SK-N-SH treated with all-trans-retinoic acid at 6 μM for 48 hours (cell line): ENCODE measurements around the gene ASB2.

ENCODE experiments used
- ATAC-seq: fragments of 200-7000 bp; cut with Tn5 transposase; 3 replicates; pipeline ENCODE4 v1.9.1; 2020; ENCODE audit warnings: mild to moderate bottlenecking, moderate library complexity
- ARNTL ChIP-seq: fragments of 450-650 bp; formaldehyde crosslinking; IDR thresholded peaks from 2 replicates; pipeline ENCODE4 v1.5.0; 2020; ENCODE audit warnings: low read depth, mild to moderate bottlenecking, moderate library complexity, borderline replicate concordance
- CSDC2 ChIP-seq: fragments of 250-450 bp; sonication (Bioruptor Pico); IDR thresholded peaks from 2 replicates; pipeline ENCODE4 v1.5.0; 2020; ENCODE audit warnings: mild to moderate bottlenecking, moderate library complexity
- ESRRG ChIP-seq: fragments of 250-450 bp; sonication (Bioruptor Pico); IDR thresholded peaks from 2 replicates; pipeline ENCODE4 v1.6.1; 2021; ENCODE audit warnings: mild to moderate bottlenecking
- GLIS3 ChIP-seq: fragments of 250-450 bp; sonication (Bioruptor Pico); IDR thresholded peaks from 2 replicates; pipeline ENCODE4 v1.5.0; 2020; ENCODE audit warnings: mild to moderate bottlenecking, moderate library complexity
- ISL1 ChIP-seq: fragments of 250-450 bp; sonication (Bioruptor Pico); IDR thresholded peaks from 2 replicates; pipeline ENCODE4 v2.1.2; 2022; ENCODE audit warnings: mild to moderate bottlenecking, moderate library complexity
- OSR1 ChIP-seq: fragments of 250-450 bp; sonication (Bioruptor Pico); IDR thresholded peaks from 2 replicates; pipeline ENCODE4 v1.8.0; 2022; ENCODE audit warnings: moderate library complexity, mild to moderate bottlenecking, inconsistent platforms
- PPARA ChIP-seq: fragments of 250-450 bp; sonication (Bioruptor Pico); IDR thresholded peaks from 2 replicates; pipeline ENCODE4 v1.5.0; 2020; ENCODE audit warnings: mild to moderate bottlenecking, borderline replicate concordance
- RARB ChIP-seq: fragments of 250-450 bp; sonication (Bioruptor Pico); IDR thresholded peaks from 2 replicates; pipeline ENCODE4 v1.8.0; 2021; ENCODE audit warnings: mild to moderate bottlenecking, moderate library complexity
- SNAI2 ChIP-seq: fragments of 250-450 bp; sonication (Bioruptor Pico); IDR thresholded peaks from 2 replicates; pipeline ENCODE4 v1.5.0; 2020; ENCODE audit warnings: mild to moderate bottlenecking, moderate library complexity
- TCF4 ChIP-seq: fragments of 250-450 bp; sonication (Bioruptor Pico); IDR thresholded peaks from 2 replicates; pipeline ENCODE4 v1.8.0; 2021; ENCODE audit warnings: mild to moderate bottlenecking, moderate library complexity, borderline replicate concordance
- TOX ChIP-seq: fragments of 250-450 bp; sonication (Bioruptor Pico); IDR thresholded peaks from 2 replicates; pipeline ENCODE4 v1.8.0; 2021; ENCODE audit warnings: mild to moderate bottlenecking, moderate library complexity, borderline replicate concordance
- ZC3H10 ChIP-seq: fragments of 250-450 bp; sonication (Bioruptor Pico); IDR thresholded peaks from 2 replicates; pipeline ENCODE4 v1.5.1; 2021; ENCODE audit warnings: mild to moderate bottlenecking, moderate library complexity
- ZFP30 ChIP-seq: fragments of 450-650 bp; formaldehyde crosslinking; IDR thresholded peaks from 2 replicates; pipeline ENCODE4 v1.5.0; 2022; ENCODE audit warnings: mild to moderate bottlenecking, moderate library complexity
- ZNF565 ChIP-seq: fragments of 450-650 bp; formaldehyde crosslinking; conservative IDR thresholded peaks from 2 replicates; pipeline ENCODE4 v1.5.0; 2020; ENCODE audit warnings: low read depth, mild to moderate bottlenecking, moderate library complexity
- ZNF70 ChIP-seq: fragments of 450-650 bp; formaldehyde crosslinking; IDR thresholded peaks from 2 replicates; pipeline ENCODE4 v1.5.0; 2020; ENCODE audit warnings: mild to moderate bottlenecking, moderate library complexity
- ZNF8 ChIP-seq: fragments of 450-650 bp; formaldehyde crosslinking; IDR thresholded peaks from 2 replicates; pipeline ENCODE4 v1.5.0; 2020; ENCODE audit warnings: mild to moderate bottlenecking, moderate library complexity
- TF ChIP-seq, protein P1 (sequence below): fragments of 250-450 bp; sonication (Bioruptor Pico); IDR thresholded peaks from 2 replicates; pipeline ENCODE4 v1.8.0; 2020; ENCODE audit warnings: mild to moderate bottlenecking, moderate library complexity, borderline replicate concordance
- TF ChIP-seq, protein P2 (sequence below): fragments of 250-450 bp; sonication (Bioruptor Pico); IDR thresholded peaks from 2 replicates; pipeline ENCODE4 v1.5.1; 2020; ENCODE audit warnings: low read depth, mild to moderate bottlenecking, moderate library complexity
- TF ChIP-seq, protein P3 (sequence below): fragments of 250-450 bp; sonication (Bioruptor Pico); IDR thresholded peaks from 2 replicates; pipeline ENCODE4 v1.5.1; 2021; ENCODE audit warnings: mild to moderate bottlenecking, moderate library complexity
- TF ChIP-seq, protein P4 (sequence below): fragments of 250-450 bp; sonication (Bioruptor Pico); IDR thresholded peaks from 2 replicates; pipeline ENCODE4 v1.5.0; 2020; ENCODE audit warnings: mild to moderate bottlenecking, moderate library complexity
- TF ChIP-seq, protein P5 (sequence below): fragments of 250-450 bp; sonication (Bioruptor Pico); IDR thresholded peaks from 2 replicates; pipeline ENCODE4 v1.8.0; 2021; ENCODE audit warnings: low read depth, mild to moderate bottlenecking, moderate library complexity, borderline replicate concordance

The ASB2 gene

GRCh38 chr14:93901813-93902212, 74.6 kb downstream of the ASB2 start:
- no peak for ATAC-seq
- TF ChIP-seq, protein P1, sequence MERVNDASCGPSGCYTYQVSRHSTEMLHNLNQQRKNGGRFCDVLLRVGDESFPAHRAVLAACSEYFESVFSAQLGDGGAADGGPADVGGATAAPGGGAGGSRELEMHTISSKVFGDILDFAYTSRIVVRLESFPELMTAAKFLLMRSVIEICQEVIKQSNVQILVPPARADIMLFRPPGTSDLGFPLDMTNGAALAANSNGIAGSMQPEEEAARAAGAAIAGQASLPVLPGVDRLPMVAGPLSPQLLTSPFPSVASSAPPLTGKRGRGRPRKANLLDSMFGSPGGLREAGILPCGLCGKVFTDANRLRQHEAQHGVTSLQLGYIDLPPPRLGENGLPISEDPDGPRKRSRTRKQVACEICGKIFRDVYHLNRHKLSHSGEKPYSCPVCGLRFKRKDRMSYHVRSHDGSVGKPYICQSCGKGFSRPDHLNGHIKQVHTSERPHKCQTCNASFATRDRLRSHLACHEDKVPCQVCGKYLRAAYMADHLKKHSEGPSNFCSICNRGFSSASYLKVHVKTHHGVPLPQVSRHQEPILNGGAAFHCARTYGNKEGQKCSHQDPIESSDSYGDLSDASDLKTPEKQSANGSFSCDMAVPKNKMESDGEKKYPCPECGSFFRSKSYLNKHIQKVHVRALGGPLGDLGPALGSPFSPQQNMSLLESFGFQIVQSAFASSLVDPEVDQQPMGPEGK (CRISPR knock-in tag), result no peak
- no peak for TF ChIP-seq ZC3H10 (CRISPR knock-in tag)
- no peak for TF ChIP-seq TOX (CRISPR knock-in tag)
- TF ChIP-seq PPARA (CRISPR knock-in tag), result no peak
- TF ChIP-seq ZFP30, result no peak
- TF ChIP-seq CSDC2 (CRISPR knock-in tag), result no peak
- TF ChIP-seq ZNF70 (CRISPR knock-in tag), result no peak
- TF ChIP-seq ARNTL, result no peak
- TF ChIP-seq OSR1, result no peak
- TF ChIP-seq RARB (CRISPR knock-in tag), result no peak
- no peak for TF ChIP-seq ISL1

DNA sequence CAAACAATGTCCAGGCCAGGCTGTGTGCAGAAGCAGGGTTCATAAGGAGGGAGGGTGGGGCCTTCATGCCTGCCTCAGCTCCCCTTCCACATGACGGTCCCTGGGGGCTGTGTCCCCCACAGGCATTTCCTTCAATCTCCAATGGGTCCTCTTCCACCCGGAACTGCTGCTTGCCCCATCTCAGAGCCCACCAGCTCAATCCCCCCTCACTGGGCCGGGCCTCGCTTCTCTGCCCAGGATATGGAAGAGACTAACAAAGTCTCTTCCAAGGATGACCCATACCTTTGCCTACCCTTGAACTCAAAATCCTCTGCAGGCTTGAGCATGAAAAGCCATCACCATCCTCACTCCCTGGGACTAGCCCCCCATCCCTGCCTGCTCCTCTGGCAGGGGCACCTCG, 77.6 kb downstream of the ASB2 start:
- no peak for ATAC-seq
- TF ChIP-seq CSDC2 (CRISPR knock-in tag), result no peak
- TF ChIP-seq GLIS3 (CRISPR knock-in tag), result no peak
- TF ChIP-seq, protein P2, sequence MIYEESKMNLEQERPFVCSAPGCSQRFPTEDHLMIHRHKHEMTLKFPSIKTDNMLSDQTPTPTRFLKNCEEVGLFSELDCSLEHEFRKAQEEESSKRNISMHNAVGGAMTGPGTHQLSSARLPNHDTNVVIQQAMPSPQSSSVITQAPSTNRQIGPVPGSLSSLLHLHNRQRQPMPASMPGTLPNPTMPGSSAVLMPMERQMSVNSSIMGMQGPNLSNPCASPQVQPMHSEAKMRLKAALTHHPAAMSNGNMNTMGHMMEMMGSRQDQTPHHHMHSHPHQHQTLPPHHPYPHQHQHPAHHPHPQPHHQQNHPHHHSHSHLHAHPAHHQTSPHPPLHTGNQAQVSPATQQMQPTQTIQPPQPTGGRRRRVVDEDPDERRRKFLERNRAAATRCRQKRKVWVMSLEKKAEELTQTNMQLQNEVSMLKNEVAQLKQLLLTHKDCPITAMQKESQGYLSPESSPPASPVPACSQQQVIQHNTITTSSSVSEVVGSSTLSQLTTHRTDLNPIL (CRISPR knock-in tag), result no peak
- TF ChIP-seq ZC3H10 (CRISPR knock-in tag), result no peak
- TF ChIP-seq TOX (CRISPR knock-in tag), result no peak
- no peak for TF ChIP-seq ARNTL
- no peak for TF ChIP-seq TCF4
- TF ChIP-seq SNAI2 (CRISPR knock-in tag), result no peak
- no peak for TF ChIP-seq ISL1
- TF ChIP-seq, protein P3, sequence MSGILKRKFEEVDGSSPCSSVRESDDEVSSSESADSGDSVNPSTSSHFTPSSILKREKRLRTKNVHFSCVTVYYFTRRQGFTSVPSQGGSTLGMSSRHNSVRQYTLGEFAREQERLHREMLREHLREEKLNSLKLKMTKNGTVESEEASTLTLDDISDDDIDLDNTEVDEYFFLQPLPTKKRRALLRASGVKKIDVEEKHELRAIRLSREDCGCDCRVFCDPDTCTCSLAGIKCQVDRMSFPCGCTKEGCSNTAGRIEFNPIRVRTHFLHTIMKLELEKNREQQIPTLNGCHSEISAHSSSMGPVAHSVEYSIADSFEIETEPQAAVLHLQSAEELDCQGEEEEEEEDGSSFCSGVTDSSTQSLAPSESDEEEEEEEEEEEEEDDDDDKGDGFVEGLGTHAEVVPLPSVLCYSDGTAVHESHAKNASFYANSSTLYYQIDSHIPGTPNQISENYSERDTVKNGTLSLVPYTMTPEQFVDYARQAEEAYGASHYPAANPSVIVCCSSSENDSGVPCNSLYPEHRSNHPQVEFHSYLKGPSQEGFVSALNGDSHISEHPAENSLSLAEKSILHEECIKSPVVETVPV (CRISPR knock-in tag), result no peak
- TF ChIP-seq ZNF8 (CRISPR knock-in tag), result no peak
- TF ChIP-seq, protein P4, sequence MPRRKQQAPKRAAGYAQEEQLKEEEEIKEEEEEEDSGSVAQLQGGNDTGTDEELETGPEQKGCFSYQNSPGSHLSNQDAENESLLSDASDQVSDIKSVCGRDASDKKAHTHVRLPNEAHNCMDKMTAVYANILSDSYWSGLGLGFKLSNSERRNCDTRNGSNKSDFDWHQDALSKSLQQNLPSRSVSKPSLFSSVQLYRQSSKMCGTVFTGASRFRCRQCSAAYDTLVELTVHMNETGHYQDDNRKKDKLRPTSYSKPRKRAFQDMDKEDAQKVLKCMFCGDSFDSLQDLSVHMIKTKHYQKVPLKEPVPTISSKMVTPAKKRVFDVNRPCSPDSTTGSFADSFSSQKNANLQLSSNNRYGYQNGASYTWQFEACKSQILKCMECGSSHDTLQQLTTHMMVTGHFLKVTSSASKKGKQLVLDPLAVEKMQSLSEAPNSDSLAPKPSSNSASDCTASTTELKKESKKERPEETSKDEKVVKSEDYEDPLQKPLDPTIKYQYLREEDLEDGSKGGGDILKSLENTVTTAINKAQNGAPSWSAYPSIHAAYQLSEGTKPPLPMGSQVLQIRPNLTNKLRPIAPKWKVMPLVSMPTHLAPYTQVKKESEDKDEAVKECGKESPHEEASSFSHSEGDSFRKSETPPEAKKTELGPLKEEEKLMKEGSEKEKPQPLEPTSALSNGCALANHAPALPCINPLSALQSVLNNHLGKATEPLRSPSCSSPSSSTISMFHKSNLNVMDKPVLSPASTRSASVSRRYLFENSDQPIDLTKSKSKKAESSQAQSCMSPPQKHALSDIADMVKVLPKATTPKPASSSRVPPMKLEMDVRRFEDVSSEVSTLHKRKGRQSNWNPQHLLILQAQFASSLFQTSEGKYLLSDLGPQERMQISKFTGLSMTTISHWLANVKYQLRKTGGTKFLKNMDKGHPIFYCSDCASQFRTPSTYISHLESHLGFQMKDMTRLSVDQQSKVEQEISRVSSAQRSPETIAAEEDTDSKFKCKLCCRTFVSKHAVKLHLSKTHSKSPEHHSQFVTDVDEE, result no peak
- TF ChIP-seq ZNF565 (CRISPR knock-in tag), result no peak
- no peak for TF ChIP-seq PPARA (CRISPR knock-in tag)
- TF ChIP-seq ESRRG (CRISPR knock-in tag), result no peak
- TF ChIP-seq, protein P1 (CRISPR knock-in tag), result no peak
- TF ChIP-seq, protein P5, sequence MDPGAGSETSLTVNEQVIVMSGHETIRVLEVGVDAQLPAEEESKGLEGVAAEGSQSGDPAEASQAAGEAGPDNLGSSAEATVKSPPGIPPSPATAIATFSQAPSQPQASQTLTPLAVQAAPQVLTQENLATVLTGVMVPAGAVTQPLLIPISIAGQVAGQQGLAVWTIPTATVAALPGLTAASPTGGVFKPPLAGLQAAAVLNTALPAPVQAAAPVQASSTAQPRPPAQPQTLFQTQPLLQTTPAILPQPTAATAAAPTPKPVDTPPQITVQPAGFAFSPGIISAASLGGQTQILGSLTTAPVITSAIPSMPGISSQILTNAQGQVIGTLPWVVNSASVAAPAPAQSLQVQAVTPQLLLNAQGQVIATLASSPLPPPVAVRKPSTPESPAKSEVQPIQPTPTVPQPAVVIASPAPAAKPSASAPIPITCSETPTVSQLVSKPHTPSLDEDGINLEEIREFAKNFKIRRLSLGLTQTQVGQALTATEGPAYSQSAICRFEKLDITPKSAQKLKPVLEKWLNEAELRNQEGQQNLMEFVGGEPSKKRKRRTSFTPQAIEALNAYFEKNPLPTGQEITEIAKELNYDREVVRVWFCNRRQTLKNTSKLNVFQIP (CRISPR knock-in tag), result no peak
